A549 (cell line): ENCODE results near the gene ULK1. TPM values are rescaled to one million over a fixed set of nuclear protein-coding genes. Genes with fewer than 3 reads are reported as not detected.

ENCODE experiments used
- ATAC-seq, 2 experiments: fragments of 200-7000 bp in 1 of 2; fragments of >200 bp in 1 of 2; cut with Nextera tagmentation in 1 of 2; cut with Tn5 transposase in 1 of 2; 3 replicates each; pipeline versions ENCODE4 v1.8.0 to v1.9.1; 2018 to 2020; ENCODE audit warnings: mild to moderate bottlenecking in 1 of 2, moderate library complexity in 1 of 2
- CTCF ChIA-PET: fragments of 300-600 bp; sonication (Branson Sonifier 250); formaldehyde crosslinking; extraction: SDS; loops from one replicate; lab custom pipeline; 2021; ENCODE audit warnings: antibody characterized with exemption, inconsistent platforms; lab: Yijun Ruan, JAX
- POLR2A ChIA-PET: fragments of 350-600 bp; formaldehyde crosslinking; extraction: SDS; loops from one replicate; lab custom pipeline; 2021; ENCODE audit warnings: antibody characterized with exemption, inconsistent platforms; lab: Yijun Ruan, JAX
- DNase-seq, 2 experiments: peaks; one replicate each; pipeline versions ENCODE4 v3.0.0 to v3.0.0-alpha.2; 2011 to 2016; ENCODE audit warnings: low read depth in 1 of 2, low spot score in 1 of 2
- FAIRE-seq: peaks from 2 replicates; lab custom pipeline; 2011; peaks lifted over from hg19 to GRCh38; lab: Jason Lieb, UNC
- H3K27ac ChIP-seq, 2 experiments: fragments of >200 bp; sonication (Bioruptor Twin); formaldehyde crosslinking; 3 replicates each; pipeline ENCODE4 v1.5.1; 2016 to 2017
- H3K4me1 ChIP-seq: fragments of >200 bp; sonication (Bioruptor Twin); formaldehyde crosslinking; 3 replicates; pipeline ENCODE4 v1.6.1; 2016
- H3K4me2 ChIP-seq: fragments of >200 bp; sonication (Bioruptor Twin); formaldehyde crosslinking; 3 replicates; pipeline ENCODE4 v1.6.1; 2016
- H3K4me3 ChIP-seq: fragments of >200 bp; sonication (Bioruptor Twin); formaldehyde crosslinking; 3 replicates; pipeline ENCODE4 v1.5.1; 2016
- H3K9me3 ChIP-seq: fragments of >200 bp; sonication (Bioruptor Twin); formaldehyde crosslinking; 3 replicates; pipeline ENCODE4 v1.6.1; 2016
- BCL3 ChIP-seq: fragments of >200 bp; sonication (Bioruptor Twin); formaldehyde crosslinking; IDR thresholded peaks from 3 replicates; pipeline ENCODE4 v1.6.1; 2016
- CEBPB ChIP-seq, 2 experiments: fragments of >200 bp in 1 of 2; sonication (Bioruptor Twin) in 1 of 2; formaldehyde crosslinking in 1 of 2; IDR thresholded peaks; 2 replicates each; pipeline ENCODE4 v1.6.1; 2012 to 2016
- CHD2 ChIP-seq: fragments of 150-350 bp; IDR thresholded peaks from 2 replicates; pipeline ENCODE4 v1.6.1; 2014; ENCODE audit warnings: low read length; ENCODE audit not compliant: partially characterized antibody
- EHF ChIP-seq: fragments of 250-450 bp; sonication (Bioruptor Pico); IDR thresholded peaks from 2 replicates; pipeline ENCODE4 v1.5.0; 2020; ENCODE audit warnings: mild to moderate bottlenecking
- EHMT2 ChIP-seq: fragments of 200-600 bp; sonication (generic); IDR thresholded peaks from 2 replicates; pipeline ENCODE4 v1.6.1; 2016; ENCODE audit warnings: antibody characterized with exemption, low read depth, mild to moderate bottlenecking, moderate library complexity
- FOSB ChIP-seq: fragments of 250-450 bp; sonication (Bioruptor Pico); IDR thresholded peaks from 2 replicates; pipeline ENCODE4 v1.5.0; 2020; ENCODE audit warnings: mild to moderate bottlenecking, moderate library complexity
- FOSL2 ChIP-seq, 2 experiments: fragments of 450-650 bp in 1 of 2; fragments of >200 bp in 1 of 2; sonication (Bioruptor Twin) in 1 of 2; formaldehyde crosslinking; IDR thresholded peaks; 2 replicates each; pipeline versions ENCODE4 v1.5.0 to v1.6.1; 2016 to 2020; ENCODE audit warnings: mild to moderate bottlenecking in 1 of 2, moderate library complexity in 1 of 2
- HDAC2 ChIP-seq: fragments of 200-600 bp; sonication (generic); IDR thresholded peaks from 2 replicates; pipeline ENCODE4 v1.6.1; 2016
- HOXB13 ChIP-seq: fragments of 250-450 bp; sonication (Bioruptor Pico); IDR thresholded peaks from 2 replicates; pipeline ENCODE4 v1.5.0; 2020; ENCODE audit warnings: low read depth, mild to moderate bottlenecking, moderate library complexity
- MYC ChIP-seq: IDR thresholded peaks from 2 replicates; pipeline ENCODE4 v1.6.1; 2012; ENCODE audit warnings: mild to moderate bottlenecking, inconsistent platforms, low read length, improper control_type of control experiment, borderline replicate concordance
- NR3C1 ChIP-seq: fragments of >200 bp; sonication (Bioruptor Twin); formaldehyde crosslinking; IDR thresholded peaks from 3 replicates; pipeline ENCODE4 v1.6.1; 2017
- RCOR1 ChIP-seq: fragments of 150-350 bp; IDR thresholded peaks from 2 replicates; pipeline ENCODE4 v1.6.1; 2014; ENCODE audit warnings: antibody characterized with exemption, low read length, low read depth
- RNF2 ChIP-seq: fragments of 200-600 bp; sonication (generic); IDR thresholded peaks from 2 replicates; pipeline ENCODE4 v1.6.1; 2016; ENCODE audit warnings: low read depth, mild to moderate bottlenecking, antibody characterized with exemption, moderate library complexity, borderline replicate concordance
- TFCP2L1 ChIP-seq: fragments of 250-450 bp; sonication (Bioruptor Pico); IDR thresholded peaks from 2 replicates; pipeline ENCODE4 v1.5.0; 2021; ENCODE audit warnings: mild to moderate bottlenecking
- ZC3H11A ChIP-seq: fragments of 450-650 bp; IDR thresholded peaks from 2 replicates; pipeline ENCODE4 v1.6.1; 2014; ENCODE audit warnings: antibody characterized with exemption, mild to moderate bottlenecking
- ZSCAN20 ChIP-seq: fragments of 250-450 bp; sonication (Bioruptor Pico); IDR thresholded peaks from 2 replicates; pipeline ENCODE4 v1.8.0; 2022; ENCODE audit warnings: mild to moderate bottlenecking, moderate library complexity
- WGBS: methylation state at CpG from one replicate; pipeline ENCODE4 v1.1.6; 2017; ENCODE audit errors: missing lambda C conversion rate; 5-methylcytosine and 5-hydroxymethylcytosine counted together
- polyA plus RNA-seq, 4 experiments: library from polyadenylated mRNA; depleted of rRNA in 3 of 4; stranded (reverse); fragments of >200 nt; fragmentation: RNase III in 1 of 4; extraction: RNeasy Plus Mini Kit Qiagen cat#74134 plus additional on column Dnase treatment in 1 of 4; gene quantifications; 2 replicates in 3 of 4; 3 replicates in 1 of 4; pipeline ENCODE4 v1.2.3, GENCODE V29; 2011 to 2017
- TF ChIP-seq, protein P1 (sequence below): IDR thresholded peaks from 2 replicates; pipeline ENCODE4 v1.6.1; 2012
- TF ChIP-seq, protein P2 (sequence below): IDR thresholded peaks from 2 replicates; pipeline ENCODE4 v1.6.1; 2012
- TF ChIP-seq, protein P3 (sequence below): fragments of 450-650 bp; IDR thresholded peaks from 2 replicates; pipeline ENCODE4 v1.6.1; 2014; ENCODE audit warnings: antibody characterized with exemption

Gene ULK1
- polyA plus RNA-seq, 2 of the 4 experiments (the other 2 are of a cell fraction): 15.1 to 46.2 TPM

DNA sequence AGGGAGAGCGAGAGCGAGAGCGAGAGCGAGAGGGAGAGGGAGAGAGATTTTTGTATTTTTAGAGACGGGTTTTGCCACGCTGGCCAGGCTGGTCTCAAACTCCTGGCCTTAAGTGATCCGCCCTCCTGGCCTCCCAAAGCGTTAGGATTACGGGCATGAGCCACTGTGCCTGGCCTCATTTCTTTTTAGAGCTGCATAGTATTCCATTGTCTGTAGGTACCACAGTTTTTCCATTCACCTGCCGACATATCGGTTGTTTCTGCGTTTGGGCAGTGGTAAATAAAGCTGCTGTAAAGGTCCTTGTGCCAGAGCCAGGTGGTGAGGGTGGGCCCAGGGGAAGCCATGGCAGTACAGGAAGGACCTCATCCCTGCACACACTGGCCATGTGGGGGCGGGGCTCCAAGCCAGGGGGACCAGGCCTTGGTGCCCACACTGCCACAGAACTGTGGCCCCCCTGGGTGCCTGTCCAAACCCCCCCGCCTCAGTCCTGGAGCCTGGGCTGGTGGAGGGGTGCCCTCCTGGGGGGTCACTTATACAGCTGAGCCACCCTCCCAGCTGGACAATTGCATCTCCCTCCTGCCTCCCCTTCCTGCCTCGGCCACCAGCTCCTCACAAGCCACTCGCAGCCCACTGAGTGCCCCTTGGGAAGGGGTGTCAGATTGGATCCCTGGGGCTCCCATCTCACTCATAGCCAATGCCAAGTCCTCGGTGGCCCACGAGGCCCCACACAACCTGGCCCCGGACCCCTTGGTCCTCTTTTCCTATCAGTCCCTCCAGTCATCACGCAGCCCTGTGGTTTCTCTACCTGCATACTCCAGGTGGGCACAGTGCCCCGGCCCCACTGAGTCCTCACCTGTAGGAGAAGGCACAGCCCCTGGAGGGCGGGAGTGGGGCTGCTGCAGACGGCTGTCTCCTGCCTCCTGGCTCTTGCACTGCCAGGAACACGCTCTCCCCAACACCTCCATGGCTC, 33.0 kb downstream of the ULK1 start:
- peaks cover 26% of the 10 kb centered on the region for H3K4me1 ChIP-seq
- peak overlapping the region; percentile 98 to 99 for H3K27ac ChIP-seq
- no peaks in the 10 kb centered on the region for H3K9me3 ChIP-seq
- ATAC-seq (0 out of 6 replicates have a peak, but pooled peaks of 1 of the 2 experiments have one; percentile 4), FAIRE-seq (no peak), DNase-seq (no peak)
- 83% methylated on average over 21 of the region's 24 CpGs for WGBS
- POLR2A ChIA-PET: interaction anchor here (0.6 to 1.9 kb wide), 7 partner anchors 9 to 76 kb away, joined by 3 to 8 read pairs (median 4); no protein-coding TSS in a partner anchor
- H3K4me3 ChIP-seq: no peak overlapping the region
- CTCF ChIA-PET: interaction anchor here (5.6 kb wide), 1 partner anchor 77 kb away, joined by 24 read pairs; no protein-coding TSS in a partner anchor
- peak overlapping the region; percentile 77 for H3K4me2 ChIP-seq
- TF ChIP-seq FOSB (CRISPR knock-in tag) (no peak), RCOR1 (no peak), CHD2 (no peak), HOXB13 (no peak), TFCP2L1 (CRISPR knock-in tag) (no peak), CEBPB (IDR thresholded peaks at IDR 0.05) (no peak), ZSCAN20 (no peak), HDAC2 (no peak), FOSL2 (IDR thresholded peaks at IDR 0.05) (no peak), FOSL2 (CRISPR knock-in tag; IDR thresholded peaks at IDR 0.05) (no peak), MYC (no peak), EHF (CRISPR knock-in tag) (no peak), NR3C1 (no peak), RNF2 (no peak), ZC3H11A (no peak)
- TF ChIP-seq, protein P1, sequence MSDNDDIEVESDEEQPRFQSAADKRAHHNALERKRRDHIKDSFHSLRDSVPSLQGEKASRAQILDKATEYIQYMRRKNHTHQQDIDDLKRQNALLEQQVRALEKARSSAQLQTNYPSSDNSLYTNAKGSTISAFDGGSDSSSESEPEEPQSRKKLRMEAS: no peak
- TF ChIP-seq, protein P2, sequence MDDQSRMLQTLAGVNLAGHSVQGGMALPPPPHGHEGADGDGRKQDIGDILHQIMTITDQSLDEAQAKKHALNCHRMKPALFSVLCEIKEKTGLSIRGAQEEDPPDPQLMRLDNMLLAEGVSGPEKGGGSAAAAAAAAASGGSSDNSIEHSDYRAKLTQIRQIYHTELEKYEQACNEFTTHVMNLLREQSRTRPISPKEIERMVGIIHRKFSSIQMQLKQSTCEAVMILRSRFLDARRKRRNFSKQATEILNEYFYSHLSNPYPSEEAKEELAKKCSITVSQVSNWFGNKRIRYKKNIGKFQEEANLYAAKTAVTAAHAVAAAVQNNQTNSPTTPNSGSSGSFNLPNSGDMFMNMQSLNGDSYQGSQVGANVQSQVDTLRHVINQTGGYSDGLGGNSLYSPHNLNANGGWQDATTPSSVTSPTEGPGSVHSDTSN: no peak
- TF ChIP-seq, protein P3, sequence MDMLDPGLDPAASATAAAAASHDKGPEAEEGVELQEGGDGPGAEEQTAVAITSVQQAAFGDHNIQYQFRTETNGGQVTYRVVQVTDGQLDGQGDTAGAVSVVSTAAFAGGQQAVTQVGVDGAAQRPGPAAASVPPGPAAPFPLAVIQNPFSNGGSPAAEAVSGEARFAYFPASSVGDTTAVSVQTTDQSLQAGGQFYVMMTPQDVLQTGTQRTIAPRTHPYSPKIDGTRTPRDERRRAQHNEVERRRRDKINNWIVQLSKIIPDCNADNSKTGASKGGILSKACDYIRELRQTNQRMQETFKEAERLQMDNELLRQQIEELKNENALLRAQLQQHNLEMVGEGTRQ: no peak

GRCh38 chr12:131928080-131928710, 33.8 kb downstream of the ULK1 start:
- H3K4me1 ChIP-seq: peaks cover 29% of the 10 kb centered on the region
- H3K4me2 ChIP-seq: peak overlapping the region; percentile 77
- ChIA-PET POLR2A (interaction anchor here (0.6 to 1.9 kb wide), 9 partner anchors 8 to 92 kb away, joined by 3 to 8 read pairs (median 4); no protein-coding TSS in a partner anchor), CTCF (interaction anchor here (1.1 to 5.6 kb wide), 3 partner anchors 16 to 77 kb away, joined by 3 to 24 read pairs (median 3); no protein-coding TSS in a partner anchor)
- FAIRE-seq (no peak), ATAC-seq (peak; percentile 6 to 49; a peak in 5 of 6 replicates), DNase-seq (peak in 1 of 2 experiments; percentile 46)
- 27% methylated on average over 33 of the region's 33 CpGs for WGBS
- peak overlapping the region; percentile 78 for H3K4me3 ChIP-seq
- no peak for TF ChIP-seq EHMT2
- TF ChIP-seq, protein P3: no peak
- TF ChIP-seq BCL3: no peak
- no peaks in the 10 kb centered on the region for H3K9me3 ChIP-seq
- peak overlapping the region; percentile 98 to 99 for H3K27ac ChIP-seq
